Liver (tissue), 9 donors: Measurements from ENCODE around the gene ZNF467. TPM values are rescaled to one million over a fixed set of nuclear protein-coding genes. Genes with fewer than 3 reads are reported as not detected.

ENCODE experiments used
- DNase-seq: peaks from one replicate; pipeline ENCODE4 v3.0.0-alpha.2; 2017; ENCODE audit warnings: low spot score
- H3K27ac ChIP-seq, 2 donors: one replicate each; pipeline ENCODE4 v1.7.0; 2013; ENCODE audit warnings: inconsistent platforms in 2 of 2, low read length in 2 of 2, control low read depth in 1 of 2, low read depth in 1 of 2, mild to moderate bottlenecking in 1 of 2
- H3K27me3 ChIP-seq, 4 donors: one replicate each; pipeline versions ENCODE4 v1.6.1 to v1.7.0; 2013; ENCODE audit warnings: low read length in 3 of 4, inconsistent platforms in 1 of 4, mild to moderate bottlenecking in 1 of 4, moderate library complexity in 1 of 4; ENCODE audit not compliant: control insufficient read depth in 4 of 4, insufficient read depth in 4 of 4
- H3K36me3 ChIP-seq, 4 donors: one replicate each; pipeline versions ENCODE4 v1.6.1 to v1.7.0; 2013; ENCODE audit warnings: low read length in 3 of 4, mild to moderate bottlenecking in 3 of 4, low read depth in 1 of 4, moderate library complexity in 1 of 4; ENCODE audit not compliant: control insufficient read depth in 4 of 4, insufficient read depth in 3 of 4
- H3K4me1 ChIP-seq, 4 donors: one replicate each; pipeline versions ENCODE4 v1.6.1 to v1.7.0; 2013; ENCODE audit warnings: low read length in 3 of 4, mild to moderate bottlenecking in 3 of 4, moderate library complexity in 1 of 4; ENCODE audit not compliant: control insufficient read depth in 4 of 4, insufficient read depth in 4 of 4
- H3K4me3 ChIP-seq, 3 donors: one replicate each; pipeline versions ENCODE4 v1.6.1 to v1.7.0; 2013; ENCODE audit warnings: low read length in 3 of 3, control low read depth in 1 of 3, low read depth in 1 of 3, mild to moderate bottlenecking in 1 of 3
- H3K9ac ChIP-seq, 2 donors: one replicate each; pipeline ENCODE4 v1.7.0; 2013; ENCODE audit warnings: low read length in 2 of 2, mild to moderate bottlenecking in 2 of 2, moderate library complexity in 2 of 2, control low read depth in 1 of 2, low read depth in 1 of 2
- H3K9me3 ChIP-seq, 4 donors: one replicate each; pipeline versions ENCODE4 v1.6.1 to v1.7.0; 2013; ENCODE audit warnings: low read length in 3 of 4; ENCODE audit not compliant: control insufficient read depth in 4 of 4
- EGR1 ChIP-seq, 2 donors: IDR thresholded peaks; 2 replicates each; pipeline ENCODE4 v1.6.1; 2016 to 2018; ENCODE audit warnings: antibody characterized with exemption in 2 of 2, low read depth in 2 of 2
- FOXA1 ChIP-seq: IDR thresholded peaks from 2 replicates; pipeline ENCODE4 v1.6.1; 2016; ENCODE audit warnings: antibody characterized with exemption
- FOXA2 ChIP-seq: IDR thresholded peaks from 2 replicates; pipeline ENCODE4 v1.6.1; 2016; ENCODE audit warnings: antibody characterized with exemption
- GABPA ChIP-seq, 2 donors: IDR thresholded peaks in 1 of 2; conservative IDR thresholded peaks in 1 of 2; 2 replicates each; pipeline ENCODE4 v1.6.1; 2016; ENCODE audit warnings: antibody characterized with exemption in 2 of 2, mild to moderate bottlenecking in 1 of 2, moderate library complexity in 1 of 2
- HNF4A ChIP-seq, 2 donors: conservative IDR thresholded peaks; 2 replicates each; pipeline ENCODE4 v1.6.1; 2016; ENCODE audit warnings: antibody characterized with exemption in 2 of 2, mild to moderate bottlenecking in 2 of 2
- HNF4G ChIP-seq: IDR thresholded peaks from 2 replicates; pipeline ENCODE4 v1.6.1; 2016; ENCODE audit warnings: antibody characterized with exemption
- JUND ChIP-seq, 2 donors: IDR thresholded peaks; 2 replicates each; pipeline ENCODE4 v1.6.1; 2016; ENCODE audit warnings: antibody characterized with exemption in 2 of 2
- NR2F2 ChIP-seq: IDR thresholded peaks from 2 replicates; pipeline ENCODE4 v1.6.1; 2016; ENCODE audit warnings: antibody characterized with exemption
- RAD21 ChIP-seq, 2 donors: IDR thresholded peaks; 2 replicates each; pipeline ENCODE4 v1.6.1; 2016; ENCODE audit warnings: antibody characterized with exemption in 2 of 2, mild to moderate bottlenecking in 2 of 2
- RXRA ChIP-seq, 2 donors: IDR thresholded peaks; 2 replicates each; pipeline ENCODE4 v1.6.1; 2017 to 2018; ENCODE audit warnings: antibody characterized with exemption in 2 of 2, mild to moderate bottlenecking in 1 of 2
- SP1 ChIP-seq: IDR thresholded peaks from 2 replicates; pipeline ENCODE4 v1.6.1; 2018; ENCODE audit warnings: antibody characterized with exemption, mild to moderate bottlenecking
- TAF1 ChIP-seq: conservative IDR thresholded peaks from 2 replicates; pipeline ENCODE4 v1.6.1; 2016; ENCODE audit warnings: antibody characterized with exemption, mild to moderate bottlenecking
- YY1 ChIP-seq: IDR thresholded peaks from 2 replicates; pipeline ENCODE4 v1.6.1; 2016; ENCODE audit warnings: antibody characterized with exemption, mild to moderate bottlenecking
- WGBS: extraction: QIAGEN DNeasy Blood & Tissue Kit; methylation state at CpG from one replicate; pipeline ENCODE4 v1.1.7; 2013; 5-methylcytosine and 5-hydroxymethylcytosine counted together
- polyA plus RNA-seq, 2 donors: library from polyadenylated mRNA; stranded (reverse) in 1 of 2; unstranded in 1 of 2; fragments of 200-250 nt in 1 of 2; fragments of >200 nt in 1 of 2; fragmentation: Nextera tagmentation in 1 of 2; extraction: Ambion mirVana in 1 of 2; gene quantifications; one replicate each; pipeline versions ENCODE4 v1.2.1 to v1.2.3, GENCODE V29; 2013 to 2015
- total RNA-seq, 2 donors: library from RNA; depleted of rRNA; stranded (reverse); fragments of >200 nt; gene quantifications; one replicate each; pipeline ENCODE4 v1.2.3, GENCODE V29; 2014
- TF ChIP-seq, protein P1 (sequence below): IDR thresholded peaks from 2 replicates; pipeline ENCODE4 v1.6.1; 2016; ENCODE audit warnings: antibody characterized with exemption
- TF ChIP-seq, protein P2 (sequence below): IDR thresholded peaks from 2 replicates; pipeline ENCODE4 v1.6.1; 2016; ENCODE audit warnings: antibody characterized with exemption
- TF ChIP-seq, protein P3 (sequence below): fragments of 150-350 bp; IDR thresholded peaks from 2 replicates; pipeline ENCODE4 v1.5.1; 2017; ENCODE audit warnings: improper control_type of control experiment, low read depth, low read length; ENCODE audit not compliant: missing input control
- TF ChIP-seq, protein P4 (sequence below): IDR thresholded peaks from 2 replicates; pipeline ENCODE4 v1.6.1; 2016; ENCODE audit warnings: antibody characterized with exemption
- TF ChIP-seq, protein P5 (sequence below): IDR thresholded peaks from 2 replicates; pipeline ENCODE4 v1.6.1; 2016; ENCODE audit warnings: antibody characterized with exemption, mild to moderate bottlenecking
- donor health status: healthy.
- donor health status: healthy.
- donor health status: healthy.
- donor health status: healthy.
- donor health status: healthy.

The ZNF467 gene
- total and polyA plus RNA-seq, 4 donors: 2.8 to 4.0 (median 3.7) TPM

DNA sequence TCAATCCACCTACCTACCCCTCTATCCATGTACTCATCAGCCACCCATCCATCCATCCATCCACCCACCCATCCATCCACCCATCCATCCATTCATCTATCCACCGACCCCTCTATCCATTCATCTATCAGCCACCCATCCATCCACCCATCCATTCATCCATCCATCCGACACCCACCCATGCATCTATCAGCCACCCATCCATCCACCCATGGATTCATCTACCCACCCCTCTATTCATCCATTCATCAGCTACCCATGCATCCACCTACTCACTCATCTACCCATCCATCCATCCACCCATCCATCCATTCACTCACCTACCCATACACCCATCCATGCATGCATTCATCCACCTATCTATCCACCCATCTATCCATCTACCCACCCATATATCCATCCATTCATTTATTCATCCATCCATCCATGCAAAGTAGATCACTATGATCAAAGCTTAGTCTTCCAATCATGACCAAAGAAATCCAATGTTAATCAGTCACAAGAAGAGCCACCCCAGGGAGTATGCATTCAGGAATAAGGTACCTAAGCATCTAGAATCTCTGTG, 27.7 kb upstream of the ZNF467 start:
- WGBS: 93% methylated on average over 2 of the region's 2 CpGs

More for the DNA sequence above, 27.7 kb upstream of the ZNF467 start:
- Histone ChIP-seq H3K9me3 (no peaks in the 10 kb centered on the region), H3K4me3 (no peak overlapping the region), H3K4me1 (no peaks in the 10 kb centered on the region), H3K9ac (no peak overlapping the region), H3K27ac (no peak overlapping the region), H3K27me3 (no peaks in the 10 kb centered on the region), H3K36me3 (no peaks in the 10 kb centered on the region)
- no peak for DNase-seq
- no peak for TF ChIP-seq EGR1 (IDR thresholded peaks at IDR 0.05; ENCODE audit: low read depth in 2 of 2)
- TF ChIP-seq HNF4A (conservative IDR thresholded peaks at IDR 0.05): no peak
- no peak for TF ChIP-seq NR2F2
- TF ChIP-seq SP1: no peak
- TF ChIP-seq, protein P1, sequence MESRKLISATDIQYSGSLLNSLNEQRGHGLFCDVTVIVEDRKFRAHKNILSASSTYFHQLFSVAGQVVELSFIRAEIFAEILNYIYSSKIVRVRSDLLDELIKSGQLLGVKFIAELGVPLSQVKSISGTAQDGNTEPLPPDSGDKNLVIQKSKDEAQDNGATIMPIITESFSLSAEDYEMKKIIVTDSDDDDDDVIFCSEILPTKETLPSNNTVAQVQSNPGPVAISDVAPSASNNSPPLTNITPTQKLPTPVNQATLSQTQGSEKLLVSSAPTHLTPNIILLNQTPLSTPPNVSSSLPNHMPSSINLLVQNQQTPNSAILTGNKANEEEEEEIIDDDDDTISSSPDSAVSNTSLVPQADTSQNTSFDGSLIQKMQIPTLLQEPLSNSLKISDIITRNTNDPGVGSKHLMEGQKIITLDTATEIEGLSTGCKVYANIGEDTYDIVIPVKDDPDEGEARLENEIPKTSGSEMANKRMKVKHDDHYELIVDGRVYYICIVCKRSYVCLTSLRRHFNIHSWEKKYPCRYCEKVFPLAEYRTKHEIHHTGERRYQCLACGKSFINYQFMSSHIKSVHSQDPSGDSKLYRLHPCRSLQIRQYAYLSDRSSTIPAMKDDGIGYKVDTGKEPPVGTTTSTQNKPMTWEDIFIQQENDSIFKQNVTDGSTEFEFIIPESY: no peak
- TF ChIP-seq RXRA (IDR thresholded peaks at IDR 0.05): no peak
- TF ChIP-seq JUND (IDR thresholded peaks at IDR 0.05): no peak
- TF ChIP-seq FOXA2: no peak
- no peak for TF ChIP-seq FOXA1
- no peak for TF ChIP-seq TAF1
- TF ChIP-seq HNF4G: no peak
- TF ChIP-seq, protein P2, sequence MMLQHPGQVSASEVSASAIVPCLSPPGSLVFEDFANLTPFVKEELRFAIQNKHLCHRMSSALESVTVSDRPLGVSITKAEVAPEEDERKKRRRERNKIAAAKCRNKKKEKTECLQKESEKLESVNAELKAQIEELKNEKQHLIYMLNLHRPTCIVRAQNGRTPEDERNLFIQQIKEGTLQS: no peak
- no peak for TF ChIP-seq YY1
- no peak for TF ChIP-seq RAD21 (IDR thresholded peaks at IDR 0.05)
- TF ChIP-seq, protein P3, sequence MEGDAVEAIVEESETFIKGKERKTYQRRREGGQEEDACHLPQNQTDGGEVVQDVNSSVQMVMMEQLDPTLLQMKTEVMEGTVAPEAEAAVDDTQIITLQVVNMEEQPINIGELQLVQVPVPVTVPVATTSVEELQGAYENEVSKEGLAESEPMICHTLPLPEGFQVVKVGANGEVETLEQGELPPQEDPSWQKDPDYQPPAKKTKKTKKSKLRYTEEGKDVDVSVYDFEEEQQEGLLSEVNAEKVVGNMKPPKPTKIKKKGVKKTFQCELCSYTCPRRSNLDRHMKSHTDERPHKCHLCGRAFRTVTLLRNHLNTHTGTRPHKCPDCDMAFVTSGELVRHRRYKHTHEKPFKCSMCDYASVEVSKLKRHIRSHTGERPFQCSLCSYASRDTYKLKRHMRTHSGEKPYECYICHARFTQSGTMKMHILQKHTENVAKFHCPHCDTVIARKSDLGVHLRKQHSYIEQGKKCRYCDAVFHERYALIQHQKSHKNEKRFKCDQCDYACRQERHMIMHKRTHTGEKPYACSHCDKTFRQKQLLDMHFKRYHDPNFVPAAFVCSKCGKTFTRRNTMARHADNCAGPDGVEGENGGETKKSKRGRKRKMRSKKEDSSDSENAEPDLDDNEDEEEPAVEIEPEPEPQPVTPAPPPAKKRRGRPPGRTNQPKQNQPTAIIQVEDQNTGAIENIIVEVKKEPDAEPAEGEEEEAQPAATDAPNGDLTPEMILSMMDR: no peak
- TF ChIP-seq, protein P4, sequence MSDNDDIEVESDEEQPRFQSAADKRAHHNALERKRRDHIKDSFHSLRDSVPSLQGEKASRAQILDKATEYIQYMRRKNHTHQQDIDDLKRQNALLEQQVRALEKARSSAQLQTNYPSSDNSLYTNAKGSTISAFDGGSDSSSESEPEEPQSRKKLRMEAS: no peak
- TF ChIP-seq, protein P5, sequence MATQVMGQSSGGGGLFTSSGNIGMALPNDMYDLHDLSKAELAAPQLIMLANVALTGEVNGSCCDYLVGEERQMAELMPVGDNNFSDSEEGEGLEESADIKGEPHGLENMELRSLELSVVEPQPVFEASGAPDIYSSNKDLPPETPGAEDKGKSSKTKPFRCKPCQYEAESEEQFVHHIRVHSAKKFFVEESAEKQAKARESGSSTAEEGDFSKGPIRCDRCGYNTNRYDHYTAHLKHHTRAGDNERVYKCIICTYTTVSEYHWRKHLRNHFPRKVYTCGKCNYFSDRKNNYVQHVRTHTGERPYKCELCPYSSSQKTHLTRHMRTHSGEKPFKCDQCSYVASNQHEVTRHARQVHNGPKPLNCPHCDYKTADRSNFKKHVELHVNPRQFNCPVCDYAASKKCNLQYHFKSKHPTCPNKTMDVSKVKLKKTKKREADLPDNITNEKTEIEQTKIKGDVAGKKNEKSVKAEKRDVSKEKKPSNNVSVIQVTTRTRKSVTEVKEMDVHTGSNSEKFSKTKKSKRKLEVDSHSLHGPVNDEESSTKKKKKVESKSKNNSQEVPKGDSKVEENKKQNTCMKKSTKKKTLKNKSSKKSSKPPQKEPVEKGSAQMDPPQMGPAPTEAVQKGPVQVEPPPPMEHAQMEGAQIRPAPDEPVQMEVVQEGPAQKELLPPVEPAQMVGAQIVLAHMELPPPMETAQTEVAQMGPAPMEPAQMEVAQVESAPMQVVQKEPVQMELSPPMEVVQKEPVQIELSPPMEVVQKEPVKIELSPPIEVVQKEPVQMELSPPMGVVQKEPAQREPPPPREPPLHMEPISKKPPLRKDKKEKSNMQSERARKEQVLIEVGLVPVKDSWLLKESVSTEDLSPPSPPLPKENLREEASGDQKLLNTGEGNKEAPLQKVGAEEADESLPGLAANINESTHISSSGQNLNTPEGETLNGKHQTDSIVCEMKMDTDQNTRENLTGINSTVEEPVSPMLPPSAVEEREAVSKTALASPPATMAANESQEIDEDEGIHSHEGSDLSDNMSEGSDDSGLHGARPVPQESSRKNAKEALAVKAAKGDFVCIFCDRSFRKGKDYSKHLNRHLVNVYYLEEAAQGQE: no peak
- TF ChIP-seq GABPA (IDR thresholded peaks at IDR 0.05 in 1 of 2, conservative IDR thresholded peaks at IDR 0.05 in 1 of 2): no peak
